Epidermal melanocyte (primary cell): Measurements from ENCODE around the gene PATJ.
A peak's percentile ranks its signal among the peaks of the same experiment; 100 is the strongest.
"Not testable (repeated sequence)": the region's sequence is repeated elsewhere in the genome, so short reads cannot be mapped to it uniquely, and the experiment has no call there.

Experiments
- DNase-seq: peaks from one replicate; pipeline ENCODE4 v3.0.0; 2011; ENCODE audit warnings: low spot score; ENCODE audit not compliant: insufficient read length

PATJ gene

GRCh38 chr1:61741711-61742619 lies at the start of gene PATJ:
Gene PATJ (plus strand): TSS chr1:61742480. CDS start chr1:61762893, 20,413 bp downstream.
- no peak for DNase-seq

GRCh38 chr1:61699911-61700851 lies 42.1 kb upstream of the PATJ start:
- no peak for DNase-seq

- DNase-seq: no peak
These were observed 33.0 kb upstream of the PATJ start for GRCh38 chr1:61708953-61709907.

GRCh38 chr1:61709908-61710289 lies 32.4 kb upstream of the PATJ start:
- DNase-seq: no peak

GRCh38 chr1:61711257-61711656 lies 31.0 kb upstream of the PATJ start:
- not testable (repeated sequence) for DNase-seq

- DNase-seq: no peak
These were observed 30.3 kb upstream of the PATJ start for GRCh38 chr1:61711969-61712368.

- DNase-seq: not testable (repeated sequence)
These were observed 23.1 kb upstream of the PATJ start for GRCh38 chr1:61718996-61719663.

- DNase-seq: no peak
These were observed 17.8 kb upstream of the PATJ start for GRCh38 chr1:61724506-61724812.

- peak; percentile 95 for DNase-seq
These were observed 17.2 kb upstream of the PATJ start, which contains the start of gene TM2D1 for GRCh38 chr1:61724813-61725694. Gene TM2D1 (minus strand): TSS chr1:61725141. CDS start chr1:61725120, 21 bp downstream.

- no peak for DNase-seq
These were observed 14.7 kb upstream of the PATJ start for GRCh38 chr1:61727544-61727943.

- DNase-seq: not testable (repeated sequence)
These were observed 11.6 kb upstream of the PATJ start for GRCh38 chr1:61730679-61731078.

- no peak for DNase-seq
These were observed 9.6 kb upstream of the PATJ start for GRCh38 chr1:61732726-61733125.

- no peak for DNase-seq
These were observed 1.3 kb upstream of the PATJ start for GRCh38 chr1:61740751-61741700.

- peak; percentile 46 for DNase-seq
These were observed 545 bp downstream of the PATJ start for GRCh38 chr1:61742620-61743430.

GRCh38 chr1:61743431-61743705 lies 1.1 kb downstream of the PATJ start:
- DNase-seq: no peak

GRCh38 chr1:61743716-61744580 lies 1.7 kb downstream of the PATJ start:
- no peak for DNase-seq

GRCh38 chr1:61746813-61747212 lies 4.5 kb downstream of the PATJ start:
- no peak for DNase-seq
